GM18519 (cell line): ENCODE data around the gene DCUN1D2.

Source experiments
- ATAC-seq: cut with Tn5 transposase; IDR thresholded peaks from one replicate; pipeline ENCODE4 v1.9.1; 2021; ENCODE audit warnings: mild to moderate bottlenecking, moderate library complexity; ENCODE audit not compliant: unreplicated experiment, low FRiP score

The DCUN1D2 gene

DNA sequence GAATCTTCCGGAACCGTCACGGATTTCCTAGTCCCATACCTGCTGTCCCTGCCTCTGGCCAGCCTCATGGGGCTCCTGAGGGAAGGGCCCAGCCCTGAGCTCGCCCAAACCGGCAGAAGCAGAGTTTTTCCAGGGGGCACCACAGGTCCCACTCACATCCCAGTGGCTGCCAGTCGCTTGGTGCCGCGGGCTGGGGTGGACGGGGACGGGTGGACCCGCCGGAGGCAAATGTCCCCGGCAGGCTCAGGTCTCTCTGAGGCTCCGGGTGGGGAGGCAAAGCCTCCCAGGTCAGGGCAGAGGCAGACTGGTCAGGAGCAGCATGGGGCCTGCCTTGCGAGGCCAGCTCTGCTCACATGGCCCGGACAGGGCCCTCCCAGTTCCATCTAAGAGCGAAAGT is 62.0 kb downstream of the DCUN1D2 start:
- ATAC-seq = no peak

- no peak for ATAC-seq
Measured at GRCh38 chr13:113427562-113428468, 62.7 kb downstream of the DCUN1D2 start.

DNA sequence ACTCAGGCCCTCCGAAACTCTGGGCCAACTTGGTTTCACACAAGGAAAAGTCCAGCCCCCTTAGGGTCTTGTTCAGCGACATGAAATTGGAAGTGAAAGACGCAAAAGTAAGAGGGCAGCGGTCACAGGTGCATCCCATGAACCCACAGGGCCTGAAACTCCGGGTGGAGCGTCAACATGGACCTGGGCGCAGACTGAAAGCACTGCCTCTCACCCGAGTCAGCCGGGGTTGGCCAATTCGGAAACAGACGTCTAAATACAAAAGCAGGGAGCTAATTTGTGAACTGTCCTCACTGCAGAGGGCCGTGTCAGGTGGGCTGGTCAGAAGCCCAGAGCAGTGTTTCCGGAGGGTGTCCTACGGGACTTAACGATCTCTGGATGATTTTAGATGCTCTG is 63.9 kb downstream of the DCUN1D2 start:
- ATAC-seq = no peak

DNA sequence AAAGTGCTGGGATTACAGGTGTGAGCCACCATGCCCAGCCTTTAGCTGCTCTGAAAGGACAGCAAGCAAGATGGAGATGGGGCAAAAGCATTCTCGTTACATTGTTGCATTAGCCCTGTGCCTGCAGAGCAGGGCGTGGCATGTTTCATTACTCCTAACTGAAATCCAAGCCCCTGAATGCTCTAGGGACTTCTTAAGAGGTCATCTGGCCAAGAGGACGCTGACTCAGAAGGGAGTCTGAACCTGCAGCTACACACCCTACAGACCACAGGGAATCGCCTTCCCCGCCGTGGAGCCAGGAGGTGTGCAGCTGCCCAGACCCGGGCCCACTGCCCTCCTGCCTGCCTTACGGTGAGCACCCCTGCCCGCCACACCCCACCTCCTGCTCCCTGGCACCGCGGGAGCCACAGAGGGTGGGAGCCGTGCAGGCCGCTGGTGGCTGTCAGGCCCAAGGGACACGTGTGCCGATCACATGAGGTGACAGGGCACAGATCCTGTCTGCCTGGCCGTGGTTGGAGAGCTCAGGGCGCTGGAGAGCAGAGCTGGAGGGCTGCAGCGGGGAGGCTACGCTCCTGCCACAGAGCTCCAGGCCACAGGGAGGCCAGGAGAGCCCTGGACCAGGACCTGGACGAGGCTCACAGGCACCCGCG is 64.4 kb downstream of the DCUN1D2 start:
- no peak for ATAC-seq

DNA sequence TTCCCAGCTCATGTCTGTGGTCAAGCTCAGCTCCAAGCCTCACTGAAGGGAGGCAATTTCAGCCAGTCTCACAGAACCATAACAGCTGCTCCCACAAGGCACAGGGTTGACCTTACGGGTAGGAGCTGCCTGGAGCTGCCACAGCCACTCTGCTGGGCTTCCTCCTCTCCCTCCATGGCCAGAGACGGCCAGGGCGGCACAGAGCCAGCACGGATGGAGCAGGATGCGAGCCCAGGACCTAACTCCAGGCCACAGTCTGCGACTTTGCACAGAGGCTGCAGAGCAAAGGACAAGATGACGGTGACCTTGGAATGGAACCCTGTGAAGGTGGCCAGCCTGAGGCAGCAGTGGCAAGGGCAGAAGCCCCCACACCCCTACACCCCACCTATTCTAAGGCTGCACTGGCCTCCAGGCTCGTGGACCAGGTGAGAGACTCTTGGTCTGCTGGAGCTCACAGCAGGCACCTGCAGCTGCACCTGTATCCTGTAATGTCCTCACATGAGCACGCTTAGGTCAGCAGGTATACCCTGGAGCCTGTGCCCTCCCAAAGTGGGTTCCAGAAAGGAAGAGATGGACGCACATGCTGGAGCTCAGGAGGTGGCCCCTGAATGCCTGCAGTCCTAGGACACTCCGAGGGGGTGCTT is 66.9 kb downstream of the DCUN1D2 start:
- no peak for ATAC-seq

GRCh38 chr13:113422807-113423519 is 67.5 kb downstream of the DCUN1D2 start:
- ATAC-seq = no peak

DNA sequence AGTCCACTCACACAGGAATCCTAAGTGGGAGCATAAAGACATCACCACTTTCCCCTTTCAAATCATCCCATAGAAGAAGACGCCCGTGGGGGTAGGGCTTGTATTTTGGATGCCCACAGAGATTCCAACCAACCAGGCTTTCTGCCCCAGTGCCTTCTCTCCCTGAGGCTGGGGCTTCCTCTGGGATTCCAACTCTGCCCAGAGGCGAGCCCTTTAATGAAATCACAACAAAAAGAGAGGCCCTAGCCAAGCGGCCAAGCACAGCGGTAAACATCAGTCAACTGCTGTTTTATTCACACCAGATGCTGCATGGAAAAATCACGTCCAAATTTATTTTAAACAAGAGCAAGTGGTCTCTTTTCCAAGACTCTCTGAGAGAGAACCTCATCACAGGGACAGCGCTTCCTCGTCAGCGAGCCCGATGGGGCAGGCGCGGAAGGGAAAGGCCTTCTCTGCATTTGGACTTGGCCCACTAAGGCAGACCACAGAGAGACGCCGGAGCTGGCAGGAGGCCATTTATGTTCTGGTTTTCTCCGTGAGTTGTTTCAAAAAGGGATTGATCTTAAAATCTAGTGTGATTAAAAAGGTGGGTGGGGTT is 68.7 kb downstream of the DCUN1D2 start:
- ATAC-seq = no peak

DNA sequence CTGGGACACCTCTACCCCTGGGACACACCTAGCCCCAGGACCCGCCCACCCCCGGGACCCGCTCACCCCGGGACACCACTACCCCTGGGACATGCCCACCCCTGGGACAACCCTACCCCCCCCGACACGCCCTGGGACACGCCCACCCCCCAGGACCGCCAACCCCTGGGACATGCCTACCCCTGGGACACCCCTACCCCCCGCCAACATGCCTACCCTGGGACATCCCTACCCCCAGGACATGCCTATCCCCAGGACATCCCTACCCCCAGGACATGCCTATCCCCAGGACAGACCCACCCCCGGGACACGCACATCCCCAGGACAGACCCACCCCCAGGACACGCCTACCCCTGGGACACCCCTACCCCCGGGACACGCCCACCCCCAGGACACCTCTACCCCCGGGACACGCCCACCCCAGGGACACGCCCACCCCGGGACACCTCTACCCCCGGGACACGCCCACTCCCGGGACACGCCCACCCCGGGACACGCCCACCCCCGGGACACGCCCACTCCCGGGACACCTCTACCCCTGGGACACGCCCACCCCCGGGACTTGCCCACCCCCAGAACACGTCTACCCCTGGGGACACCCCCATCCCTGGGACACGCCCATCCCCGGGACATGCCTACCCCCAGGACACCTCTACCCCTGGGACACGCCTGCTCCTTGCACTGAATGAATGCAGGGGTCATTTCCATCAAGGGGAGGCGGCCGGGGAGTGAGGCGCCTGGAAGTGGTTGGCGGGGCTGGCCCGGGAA is 69.5 kb downstream of the DCUN1D2 start:
- ATAC-seq = no peak

DNA sequence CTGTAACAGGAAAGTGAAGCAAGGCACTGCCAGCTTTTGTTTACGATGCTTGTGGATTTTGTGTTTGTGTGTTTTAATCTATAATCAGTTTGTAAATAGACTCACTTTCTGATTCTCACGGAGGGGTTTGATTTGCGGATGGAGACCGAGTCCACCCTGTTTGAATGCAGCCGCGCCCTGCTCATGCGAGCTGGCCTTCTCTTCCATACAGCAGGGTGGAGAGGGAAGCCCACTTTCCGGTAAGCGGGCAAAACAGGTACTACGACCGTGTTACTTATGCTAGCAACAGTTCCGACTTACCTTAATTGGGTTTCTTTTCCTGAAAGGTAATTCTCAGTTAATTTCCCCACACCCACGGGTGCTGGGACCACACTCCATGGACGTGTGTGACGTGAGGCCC is 70.3 kb downstream of the DCUN1D2 start:
- ATAC-seq = no peak

DNA sequence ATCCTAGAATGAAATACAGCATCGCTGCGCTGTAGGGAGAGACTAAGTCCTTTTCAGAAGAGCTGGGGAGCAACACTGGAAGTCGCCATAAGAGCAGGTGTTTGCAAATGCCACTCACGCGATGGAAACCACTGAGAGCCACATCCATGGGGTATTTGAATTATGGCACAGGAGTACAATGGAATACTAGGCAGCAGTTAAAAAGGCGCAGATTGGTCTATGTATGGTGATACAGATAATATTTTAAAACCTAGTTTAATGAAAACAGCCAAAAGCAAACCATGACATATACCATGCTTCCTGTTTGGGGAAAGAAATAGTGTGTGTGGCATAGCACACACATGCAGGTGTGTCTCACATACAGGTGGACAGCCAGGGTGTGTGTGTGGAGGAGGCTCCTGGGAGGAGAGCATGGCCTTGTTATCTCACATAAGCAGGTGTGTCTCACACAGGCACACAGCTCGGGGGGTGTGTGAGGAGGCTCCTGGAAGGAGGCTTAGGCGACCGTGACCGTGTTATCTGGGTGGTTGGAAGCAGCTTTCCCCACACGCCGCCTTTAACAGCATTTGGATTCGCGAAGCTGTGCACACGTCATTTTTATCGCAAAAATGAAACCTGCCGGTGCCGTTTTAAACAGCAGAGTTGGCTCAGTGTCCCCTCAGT is 70.8 kb downstream of the DCUN1D2 start:
- ATAC-seq = no peak

DNA sequence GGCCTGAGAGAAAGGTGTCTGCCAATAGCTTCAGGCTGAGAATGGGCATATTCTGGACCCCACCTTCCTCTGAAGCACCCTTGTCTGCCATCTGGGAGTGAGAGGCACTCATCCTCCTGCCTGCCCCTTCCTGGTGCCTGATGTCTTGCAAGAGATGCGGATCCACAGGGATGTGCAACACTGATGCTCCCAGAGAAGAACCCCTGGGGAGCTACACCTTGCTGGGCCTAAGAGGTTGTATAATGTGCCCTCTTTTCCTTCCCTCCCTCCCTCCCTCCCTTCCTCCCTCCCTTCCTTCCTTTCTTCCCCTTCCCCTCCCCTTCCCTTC is 71.8 kb downstream of the DCUN1D2 start:
- ATAC-seq = no peak

GRCh38 chr13:113417836-113418721 is 72.4 kb downstream of the DCUN1D2 start:
- ATAC-seq = no peak

GRCh38 chr13:113417008-113417751 is 73.3 kb downstream of the DCUN1D2 start:
- ATAC-seq = no peak

DNA sequence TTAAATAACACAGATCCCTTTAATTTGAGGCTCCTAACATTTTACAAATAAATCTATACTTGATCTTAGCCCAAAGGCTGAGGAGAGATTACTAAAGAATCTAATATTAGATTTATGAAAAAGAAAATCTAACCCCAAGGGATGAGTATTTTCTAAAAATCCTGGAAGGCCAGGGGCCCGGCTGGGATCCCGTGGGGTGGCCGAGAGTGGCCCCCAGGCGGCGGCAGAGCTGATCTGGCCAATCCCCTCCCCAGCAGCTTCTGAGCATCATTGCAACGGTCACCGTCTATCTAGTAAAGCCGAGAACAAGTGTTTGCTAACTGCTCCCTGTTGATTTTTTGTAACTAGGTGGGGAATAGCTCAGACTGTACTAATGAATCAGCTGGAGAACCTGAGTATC is 74.7 kb downstream of the DCUN1D2 start:
- no peak for ATAC-seq

GRCh38 chr13:113415032-113415431 is 75.5 kb downstream of the DCUN1D2 start:
- no peak for ATAC-seq

DNA sequence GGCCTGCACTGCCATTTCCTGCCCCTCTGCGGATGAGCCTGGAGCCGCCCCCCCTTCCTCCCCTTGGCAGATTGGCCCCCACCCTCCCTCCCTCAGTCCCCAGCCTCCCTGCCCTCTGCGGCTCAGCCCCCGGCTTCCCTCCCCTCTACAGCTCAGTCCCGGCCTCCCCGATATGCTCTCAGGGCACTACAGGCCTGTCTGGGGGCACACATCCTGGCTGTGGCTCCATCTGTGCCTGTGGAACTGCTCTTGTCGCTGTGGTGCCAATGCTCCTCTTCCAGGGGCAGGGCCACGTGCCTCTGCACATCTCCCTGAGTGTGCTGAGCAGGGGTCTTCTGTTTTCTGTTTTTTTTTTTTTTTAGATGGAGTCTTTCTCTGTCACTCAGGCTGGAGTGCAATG is 76.2 kb downstream of the DCUN1D2 start:
- no peak for ATAC-seq

DNA sequence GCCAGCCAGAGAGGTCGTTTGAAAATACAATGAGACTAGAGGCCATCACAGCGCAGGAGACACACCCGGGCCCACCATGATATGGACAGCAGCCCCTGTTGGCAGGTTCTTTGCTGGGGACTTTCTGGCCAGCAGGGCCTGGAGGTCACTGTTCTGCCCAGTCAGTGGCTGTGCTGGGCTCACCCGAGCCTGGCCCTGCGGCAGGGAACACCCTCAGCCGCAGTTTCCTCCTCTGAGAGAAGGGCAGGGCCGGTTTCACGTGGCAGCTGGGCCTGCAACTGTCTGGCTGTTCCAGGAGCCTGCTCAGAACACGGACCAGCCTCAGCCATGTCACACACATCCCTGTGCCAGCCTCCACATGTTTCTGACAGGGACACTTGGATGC is 76.6 kb downstream of the DCUN1D2 start:
- ATAC-seq = no peak
